Stomach (tissue), 4 donors: Measurements from ENCODE around the gene FAM161B.

Experiments
- EP300 ChIP-seq: sonication (generic); formaldehyde crosslinking; IDR thresholded peaks from one replicate; pipeline ENCODE4 v1.6.1; 2017; ENCODE audit warnings: antibody characterized with exemption
- POLR2A ChIP-seq, 4 donors: fragments of 450-650 bp; IDR thresholded peaks; one replicate each; pipeline ENCODE4 v1.6.1; 2016; ENCODE audit warnings: antibody characterized with exemption in 4 of 4, control low read depth in 2 of 4, mild to moderate bottlenecking in 1 of 4, moderate library complexity in 1 of 4
- TF ChIP-seq, protein P1 (sequence below), 7 experiments: fragments of 450-650 bp in 4 of 7; fragments of 200-600 bp in 3 of 7; sonication (generic) in 3 of 7; IDR thresholded peaks; one replicate each; pipeline ENCODE4 v1.5.1; 2016 to 2019; ENCODE audit warnings: antibody characterized with exemption in 7 of 7, control low read depth in 2 of 7, mild to moderate bottlenecking in 1 of 7

DNA sequence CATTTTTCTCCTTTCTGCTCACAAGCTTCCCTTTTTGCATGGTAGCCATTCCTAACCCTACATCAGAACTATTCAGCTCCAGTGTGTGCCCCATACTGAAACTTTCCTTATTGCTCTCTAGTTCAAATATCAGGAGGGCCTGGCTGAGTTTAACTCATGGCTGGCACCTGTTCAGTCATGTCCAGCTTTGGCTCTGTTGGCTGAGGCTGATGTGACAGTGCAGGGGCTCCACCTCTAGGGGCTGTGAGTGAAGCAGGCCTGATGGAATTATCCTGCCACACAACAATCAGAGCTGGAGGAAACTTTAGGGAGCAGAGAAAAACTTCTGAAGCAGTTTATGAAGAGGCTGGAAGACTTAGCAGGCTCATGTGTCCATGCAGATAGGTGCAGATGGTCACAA lies 8.7 kb upstream of the FAM161B start:
- TF ChIP-seq, protein P1, sequence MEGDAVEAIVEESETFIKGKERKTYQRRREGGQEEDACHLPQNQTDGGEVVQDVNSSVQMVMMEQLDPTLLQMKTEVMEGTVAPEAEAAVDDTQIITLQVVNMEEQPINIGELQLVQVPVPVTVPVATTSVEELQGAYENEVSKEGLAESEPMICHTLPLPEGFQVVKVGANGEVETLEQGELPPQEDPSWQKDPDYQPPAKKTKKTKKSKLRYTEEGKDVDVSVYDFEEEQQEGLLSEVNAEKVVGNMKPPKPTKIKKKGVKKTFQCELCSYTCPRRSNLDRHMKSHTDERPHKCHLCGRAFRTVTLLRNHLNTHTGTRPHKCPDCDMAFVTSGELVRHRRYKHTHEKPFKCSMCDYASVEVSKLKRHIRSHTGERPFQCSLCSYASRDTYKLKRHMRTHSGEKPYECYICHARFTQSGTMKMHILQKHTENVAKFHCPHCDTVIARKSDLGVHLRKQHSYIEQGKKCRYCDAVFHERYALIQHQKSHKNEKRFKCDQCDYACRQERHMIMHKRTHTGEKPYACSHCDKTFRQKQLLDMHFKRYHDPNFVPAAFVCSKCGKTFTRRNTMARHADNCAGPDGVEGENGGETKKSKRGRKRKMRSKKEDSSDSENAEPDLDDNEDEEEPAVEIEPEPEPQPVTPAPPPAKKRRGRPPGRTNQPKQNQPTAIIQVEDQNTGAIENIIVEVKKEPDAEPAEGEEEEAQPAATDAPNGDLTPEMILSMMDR (IDR thresholded peaks at IDR 0.05), result no peak
- TF ChIP-seq POLR2A (IDR thresholded peaks at IDR 0.05), result no peak
- no peak for TF ChIP-seq EP300
